ENCODE measurements around the gene FARP2.

FARP2 gene

DNA sequence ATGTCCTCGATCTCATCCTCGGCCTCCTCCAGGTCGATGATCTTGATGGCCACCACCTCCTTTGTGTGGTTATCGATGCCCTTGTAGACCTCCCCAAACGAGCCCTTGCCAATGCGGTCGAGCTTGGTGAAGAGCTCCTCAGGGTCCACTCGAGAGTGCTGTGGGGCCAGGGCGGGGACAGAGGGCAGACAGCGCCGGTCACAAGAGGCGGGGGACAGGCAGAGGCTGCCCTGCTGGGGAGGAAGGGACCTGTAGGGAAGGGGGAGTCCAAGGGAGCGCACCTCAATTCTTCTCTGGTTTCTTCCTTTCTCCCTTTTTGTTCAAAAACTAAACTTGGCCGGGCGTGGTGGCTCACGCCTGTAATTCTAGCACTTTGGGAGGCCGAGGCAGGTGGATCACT is 145.5 kb downstream of the FARP2 start:
- TF ChIP-seq FOXM1 (IDR thresholded peaks at IDR 0.05; ENCODE audit: borderline replicate concordance, low read depth) (no peak), CEBPB (IDR thresholded peaks at IDR 0.05) (no peak), TAF1 (IDR thresholded peaks at IDR 0.05; ENCODE audit: low read depth) (no peak), EP300 (IDR thresholded peaks at IDR 0.05; ENCODE audit: borderline replicate concordance) (no peak), ZBTB7A (IDR thresholded peaks at IDR 0.05; ENCODE audit: low read depth) (no peak), RAD21 (IDR thresholded peaks at IDR 0.05; ENCODE audit: low read depth) (no peak), EGR1 (IDR thresholded peaks at IDR 0.05) (no peak), TEAD4 (IDR thresholded peaks at IDR 0.05) (no peak), NFIC (IDR thresholded peaks at IDR 0.05) (no peak), CREB1 (IDR thresholded peaks at IDR 0.05; ENCODE audit: low read depth) (no peak)
- TF ChIP-seq, protein P1, sequence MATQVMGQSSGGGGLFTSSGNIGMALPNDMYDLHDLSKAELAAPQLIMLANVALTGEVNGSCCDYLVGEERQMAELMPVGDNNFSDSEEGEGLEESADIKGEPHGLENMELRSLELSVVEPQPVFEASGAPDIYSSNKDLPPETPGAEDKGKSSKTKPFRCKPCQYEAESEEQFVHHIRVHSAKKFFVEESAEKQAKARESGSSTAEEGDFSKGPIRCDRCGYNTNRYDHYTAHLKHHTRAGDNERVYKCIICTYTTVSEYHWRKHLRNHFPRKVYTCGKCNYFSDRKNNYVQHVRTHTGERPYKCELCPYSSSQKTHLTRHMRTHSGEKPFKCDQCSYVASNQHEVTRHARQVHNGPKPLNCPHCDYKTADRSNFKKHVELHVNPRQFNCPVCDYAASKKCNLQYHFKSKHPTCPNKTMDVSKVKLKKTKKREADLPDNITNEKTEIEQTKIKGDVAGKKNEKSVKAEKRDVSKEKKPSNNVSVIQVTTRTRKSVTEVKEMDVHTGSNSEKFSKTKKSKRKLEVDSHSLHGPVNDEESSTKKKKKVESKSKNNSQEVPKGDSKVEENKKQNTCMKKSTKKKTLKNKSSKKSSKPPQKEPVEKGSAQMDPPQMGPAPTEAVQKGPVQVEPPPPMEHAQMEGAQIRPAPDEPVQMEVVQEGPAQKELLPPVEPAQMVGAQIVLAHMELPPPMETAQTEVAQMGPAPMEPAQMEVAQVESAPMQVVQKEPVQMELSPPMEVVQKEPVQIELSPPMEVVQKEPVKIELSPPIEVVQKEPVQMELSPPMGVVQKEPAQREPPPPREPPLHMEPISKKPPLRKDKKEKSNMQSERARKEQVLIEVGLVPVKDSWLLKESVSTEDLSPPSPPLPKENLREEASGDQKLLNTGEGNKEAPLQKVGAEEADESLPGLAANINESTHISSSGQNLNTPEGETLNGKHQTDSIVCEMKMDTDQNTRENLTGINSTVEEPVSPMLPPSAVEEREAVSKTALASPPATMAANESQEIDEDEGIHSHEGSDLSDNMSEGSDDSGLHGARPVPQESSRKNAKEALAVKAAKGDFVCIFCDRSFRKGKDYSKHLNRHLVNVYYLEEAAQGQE (IDR thresholded peaks at IDR 0.05; ENCODE audit: low read depth) = no peak
- TF ChIP-seq, protein P2, sequence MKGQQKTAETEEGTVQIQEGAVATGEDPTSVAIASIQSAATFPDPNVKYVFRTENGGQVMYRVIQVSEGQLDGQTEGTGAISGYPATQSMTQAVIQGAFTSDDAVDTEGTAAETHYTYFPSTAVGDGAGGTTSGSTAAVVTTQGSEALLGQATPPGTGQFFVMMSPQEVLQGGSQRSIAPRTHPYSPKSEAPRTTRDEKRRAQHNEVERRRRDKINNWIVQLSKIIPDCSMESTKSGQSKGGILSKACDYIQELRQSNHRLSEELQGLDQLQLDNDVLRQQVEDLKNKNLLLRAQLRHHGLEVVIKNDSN (IDR thresholded peaks at IDR 0.05) = no peak

DNA sequence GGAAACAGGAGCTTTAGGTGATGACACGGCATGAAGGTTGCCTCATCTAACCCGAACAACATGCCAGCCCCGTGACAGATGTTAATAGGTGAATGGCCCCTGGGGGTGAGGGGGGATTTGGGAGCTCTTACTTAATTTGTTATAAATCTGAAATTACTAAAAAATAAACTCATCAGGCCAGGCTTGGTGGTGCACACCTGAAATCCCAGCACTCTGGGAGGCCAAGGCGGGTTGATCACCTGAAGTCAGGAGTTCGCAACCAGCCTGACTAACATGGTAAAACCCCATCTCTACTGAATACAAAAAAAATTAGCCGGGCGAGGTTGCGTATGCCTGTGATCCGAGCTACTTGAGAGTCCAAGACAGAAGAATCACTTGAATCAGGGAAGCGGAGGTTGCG is 146.2 kb downstream of the FARP2 start:
- TF ChIP-seq, protein P1 (IDR thresholded peaks at IDR 0.05; ENCODE audit: low read depth) = no peak
- TF ChIP-seq, protein P3, sequence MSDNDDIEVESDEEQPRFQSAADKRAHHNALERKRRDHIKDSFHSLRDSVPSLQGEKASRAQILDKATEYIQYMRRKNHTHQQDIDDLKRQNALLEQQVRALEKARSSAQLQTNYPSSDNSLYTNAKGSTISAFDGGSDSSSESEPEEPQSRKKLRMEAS (IDR thresholded peaks at IDR 0.05) = no peak
- no peak for TF ChIP-seq TAF1 (IDR thresholded peaks at IDR 0.05; ENCODE audit: low read depth)
- TF ChIP-seq YY1 (IDR thresholded peaks at IDR 0.05; ENCODE audit: low read depth) = no peak
- TF ChIP-seq EP300 (IDR thresholded peaks at IDR 0.05; ENCODE audit: borderline replicate concordance) = no peak
- no peak for TF ChIP-seq RAD21 (IDR thresholded peaks at IDR 0.05; ENCODE audit: low read depth)
- no peak for TF ChIP-seq ZBTB7A (IDR thresholded peaks at IDR 0.05; ENCODE audit: low read depth)
- no peak for TF ChIP-seq TCF12 (IDR thresholded peaks at IDR 0.05; ENCODE audit: low read depth)
- TF ChIP-seq TEAD4 (IDR thresholded peaks at IDR 0.05) = no peak
- TF ChIP-seq, protein P2 (IDR thresholded peaks at IDR 0.05) = no peak
- no peak for TF ChIP-seq NFIC (IDR thresholded peaks at IDR 0.05)
- TF ChIP-seq FOXM1 (IDR thresholded peaks at IDR 0.05; ENCODE audit: borderline replicate concordance, low read depth) = no peak
- TF ChIP-seq EGR1 (IDR thresholded peaks at IDR 0.05) = no peak
- TF ChIP-seq CREB1 (IDR thresholded peaks at IDR 0.05; ENCODE audit: low read depth) = no peak
- no peak for TF ChIP-seq CEBPB (IDR thresholded peaks at IDR 0.05)

DNA sequence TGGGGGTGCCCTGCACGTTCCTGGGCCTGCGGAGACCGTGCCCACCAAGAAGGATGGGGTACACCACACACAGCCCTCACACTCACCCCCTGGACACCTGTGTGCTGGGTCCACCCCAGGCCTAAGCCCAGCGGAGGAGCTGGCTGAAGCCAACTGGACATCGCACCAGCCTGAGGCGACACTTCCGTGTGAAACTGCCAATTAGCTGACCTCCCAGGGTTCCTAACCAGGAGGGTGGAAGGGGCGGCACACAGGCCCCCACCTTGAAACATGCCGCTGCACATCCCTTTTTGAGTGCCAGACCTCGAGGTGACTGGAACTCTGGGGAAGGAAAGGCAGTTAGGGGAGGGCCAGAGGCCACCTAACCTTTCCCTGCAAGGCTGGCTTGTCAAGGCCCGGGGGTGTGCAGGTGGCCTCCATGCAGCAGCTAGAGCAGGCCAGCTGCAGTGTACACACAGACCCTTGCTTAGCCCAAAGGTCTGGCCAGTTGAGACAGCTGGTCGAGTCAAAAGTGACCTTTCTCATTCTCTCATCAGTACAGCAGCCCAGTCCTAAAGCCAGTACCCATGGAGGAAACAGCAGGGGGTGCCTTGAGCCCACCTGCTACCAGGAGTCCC is 147.8 kb downstream of the FARP2 start:
- TF ChIP-seq TAF1 (IDR thresholded peaks at IDR 0.05; ENCODE audit: low read depth) = no peak
- TF ChIP-seq, protein P2 (IDR thresholded peaks at IDR 0.05) = no peak
- TF ChIP-seq, protein P3 (IDR thresholded peaks at IDR 0.05) = no peak
- TF ChIP-seq, protein P1 (IDR thresholded peaks at IDR 0.05; ENCODE audit: low read depth) = no peak
- no peak for TF ChIP-seq CEBPB (IDR thresholded peaks at IDR 0.05)
- no peak for TF ChIP-seq NFIC (IDR thresholded peaks at IDR 0.05)

DNA sequence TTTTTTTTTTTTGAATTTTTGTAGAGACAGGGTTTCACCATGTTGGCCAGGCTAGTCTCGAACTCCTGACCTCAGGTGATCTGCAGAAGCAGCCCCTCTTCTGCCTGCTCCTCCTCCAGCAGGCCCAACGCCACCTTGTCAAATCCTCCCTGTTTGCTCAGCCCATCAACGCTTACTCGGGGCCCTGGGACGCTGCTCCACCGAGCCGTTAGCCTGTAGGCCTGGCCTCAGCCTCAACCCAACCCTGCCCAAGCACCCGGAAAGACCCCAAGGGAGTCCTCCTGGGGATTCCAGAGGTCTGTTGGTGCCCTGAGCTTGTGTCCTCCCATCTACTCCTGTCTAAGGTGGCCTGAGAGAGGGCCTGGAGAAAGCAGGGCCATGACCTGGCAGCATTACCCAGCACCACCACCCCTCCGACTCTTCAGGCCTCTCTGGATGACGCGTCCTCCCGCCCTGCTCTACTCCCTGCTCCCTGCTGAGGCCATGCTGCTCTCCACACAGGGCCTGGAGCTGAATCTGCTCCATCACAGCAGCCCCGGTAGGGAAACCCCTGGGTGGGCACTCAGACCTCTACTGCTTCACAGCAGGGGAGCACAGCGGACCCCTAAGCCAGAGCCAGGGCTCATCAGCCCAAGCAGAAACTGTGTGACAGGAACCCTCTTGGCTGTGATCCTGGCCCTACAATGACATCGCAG is 149.1 kb downstream of the FARP2 start:
- no peak for TF ChIP-seq RAD21 (IDR thresholded peaks at IDR 0.05; ENCODE audit: low read depth)
- TF ChIP-seq TCF12 (IDR thresholded peaks at IDR 0.05; ENCODE audit: low read depth) = no peak
- TF ChIP-seq, protein P3 (IDR thresholded peaks at IDR 0.05) = no peak
- TF ChIP-seq NFIC (IDR thresholded peaks at IDR 0.05) = no peak
- TF ChIP-seq, protein P2 (IDR thresholded peaks at IDR 0.05) = no peak
- no peak for TF ChIP-seq CEBPB (IDR thresholded peaks at IDR 0.05)
- no peak for TF ChIP-seq CREB1 (IDR thresholded peaks at IDR 0.05; ENCODE audit: low read depth)

All from Ishikawa (cell line).